ENCODE data around the gene CHCHD6. TPM values are rescaled to one million over a fixed set of nuclear protein-coding genes. Genes with fewer than 3 reads are reported as not detected.

Gene CHCHD6
- total RNA-seq, 1 donor from 2014 or later = 17.1 TPM

GRCh38 chr3:126996905-126997304 is 292.9 kb downstream of the CHCHD6 start:
- Mint-ChIP-seq H3K36me3 (ENCODE audit: low read depth) (peaks cover 1% of the 10 kb centered on the region), H3K4me1 (ENCODE audit: low read depth) (peaks cover 44% of the 10 kb centered on the region), H3K27ac (ENCODE audit: unreplicated experiment) (peak overlapping the region; percentile 59), H3K9me3 (ENCODE audit: low read depth) (no peaks in the 10 kb centered on the region), H3K27me3 (ENCODE audit: low read depth) (no peaks in the 10 kb centered on the region), H3K4me3 (ENCODE audit: unreplicated experiment) (no peak overlapping the region)
- TF ChIP-seq CTCF (IDR thresholded peaks at IDR 0.05) = no peak
- no peak for DNase-seq (ENCODE audit: low spot score)

- Mint-ChIP-seq H3K27me3 (ENCODE audit: low read depth) (no peaks in the 10 kb centered on the region), H3K27ac (ENCODE audit: unreplicated experiment) (peak overlapping the region; percentile 59), H3K4me3 (ENCODE audit: unreplicated experiment) (no peak overlapping the region), H3K9me3 (ENCODE audit: low read depth) (no peaks in the 10 kb centered on the region), H3K4me1 (ENCODE audit: low read depth) (peaks cover 51% of the 10 kb centered on the region), H3K36me3 (ENCODE audit: low read depth) (peaks cover 1% of the 10 kb centered on the region)
- no peak for TF ChIP-seq CTCF (IDR thresholded peaks at IDR 0.05)
- DNase-seq (ENCODE audit: low spot score) = no peak
These were observed 293.5 kb downstream of the CHCHD6 start for GRCh38 chr3:126997455-126998038.

- Mint-ChIP-seq H3K4me1 (ENCODE audit: low read depth) (peaks cover 54% of the 10 kb centered on the region), H3K9me3 (ENCODE audit: low read depth) (no peaks in the 10 kb centered on the region), H3K4me3 (ENCODE audit: unreplicated experiment) (no peak overlapping the region), H3K27me3 (ENCODE audit: low read depth) (no peaks in the 10 kb centered on the region), H3K27ac (ENCODE audit: unreplicated experiment) (peak overlapping the region; percentile 59), H3K36me3 (ENCODE audit: low read depth) (peaks cover 1% of the 10 kb centered on the region)
- DNase-seq (ENCODE audit: low spot score) = no peak
- TF ChIP-seq CTCF (IDR thresholded peaks at IDR 0.05) = no peak
These were observed 294.3 kb downstream of the CHCHD6 start for GRCh38 chr3:126998320-126998719.

- DNase-seq (ENCODE audit: low spot score) = no peak
- no peaks in the 10 kb centered on the region for H3K9me3 Mint-ChIP-seq (ENCODE audit: low read depth)
- peaks cover 56% of the 10 kb centered on the region for H3K4me1 Mint-ChIP-seq (ENCODE audit: low read depth)
- no peak overlapping the region for H3K27ac Mint-ChIP-seq (ENCODE audit: unreplicated experiment)
- TF ChIP-seq CTCF (IDR thresholded peaks at IDR 0.05) = no peak
- no peaks in the 10 kb centered on the region for H3K27me3 Mint-ChIP-seq (ENCODE audit: low read depth)
- H3K36me3 Mint-ChIP-seq (ENCODE audit: low read depth) = peaks cover under 1% of the 10 kb centered on the region
- no peak overlapping the region for H3K4me3 Mint-ChIP-seq (ENCODE audit: unreplicated experiment)
These were observed 294.7 kb downstream of the CHCHD6 start for GRCh38 chr3:126998728-126999127.

- H3K9me3 Mint-ChIP-seq (ENCODE audit: low read depth) = no peaks in the 10 kb centered on the region
- H3K27ac Mint-ChIP-seq (ENCODE audit: unreplicated experiment) = no peak overlapping the region
- TF ChIP-seq CTCF (IDR thresholded peaks at IDR 0.05) = no peak
- no peak for DNase-seq (ENCODE audit: low spot score)
- H3K4me1 Mint-ChIP-seq (ENCODE audit: low read depth) = peaks cover 50% of the 10 kb centered on the region
- no peak overlapping the region for H3K4me3 Mint-ChIP-seq (ENCODE audit: unreplicated experiment)
- H3K36me3 Mint-ChIP-seq (ENCODE audit: low read depth) = peaks cover 2% of the 10 kb centered on the region
- no peaks in the 10 kb centered on the region for H3K27me3 Mint-ChIP-seq (ENCODE audit: low read depth)
These were observed 295.3 kb downstream of the CHCHD6 start for GRCh38 chr3:126999383-126999782.

All from chondrocyte (in vitro differentiated cells).